SK-MEL-5 (cell line): ENCODE results near the gene LACC1. TPM values are rescaled to one million over a fixed set of nuclear protein-coding genes. Genes with fewer than 3 reads are reported as not detected.

Experiments
- DNase-seq: peaks from one replicate; pipeline ENCODE4 v3.0.0-alpha.2; 2016; ENCODE audit warnings: low read depth, low spot score
- in situ Hi-C: cut with HindIII; loops from 2 replicates; pipeline ENCODE4 v1.10.0; 2016; ENCODE audit warnings: low sequenced_read_pairs, high pct_unique_total_duplicates, low pct_unique_long_range_greater_than_20kb
- total RNA-seq: library from RNA; depleted of rRNA; stranded (reverse); fragments of >200 nt; shearing (Covaris generic); gene quantifications from 2 replicates; pipeline ENCODE4 v1.2.3, GENCODE V29; 2014; rRNA removed

Gene LACC1
- total RNA-seq, 1 experiment from 2014 or later, result 1.9 TPM

- DNase-seq, result no peak
- in situ Hi-C loops, result loop anchor here (25.0 kb wide), 1 partner anchor 541 kb away; no protein-coding TSS in a partner anchor
These were observed 41.4 kb downstream of the LACC1 start for GRCh38 chr13:43920965-43921674.

- in situ Hi-C loops, result loop anchor here (25.0 kb wide), 1 partner anchor 538 kb away; no protein-coding TSS in a partner anchor
- DNase-seq, result no peak
These were observed 45.0 kb downstream of the LACC1 start for GRCh38 chr13:43924549-43925245.

- in situ Hi-C loops, result no loop called here
These were observed 50.2 kb downstream of the LACC1 start for GRCh38 chr13:43929947-43930346.

GRCh38 chr13:43933378-43933777 lies 53.7 kb downstream of the LACC1 start:
- in situ Hi-C loops, result no loop called here
- no peak for DNase-seq

More at GRCh38 chr13:43929947-43930346, 50.2 kb downstream of the LACC1 start:
- no peak for DNase-seq

GRCh38 chr13:43934273-43934672 lies 54.6 kb downstream of the LACC1 start:
- DNase-seq, result no peak
- in situ Hi-C loops, result no loop called here

GRCh38 chr13:43935878-43936277 lies 56.2 kb downstream of the LACC1 start:
- in situ Hi-C loops, result no loop called here
- DNase-seq, result no peak

- in situ Hi-C loops, result no loop called here
These were observed 56.9 kb downstream of the LACC1 start for GRCh38 chr13:43936647-43937046.

GRCh38 chr13:43937839-43938238 lies 58.1 kb downstream of the LACC1 start:
- in situ Hi-C loops, result no loop called here
- DNase-seq, result no peak

More at GRCh38 chr13:43936647-43937046, 56.9 kb downstream of the LACC1 start:
- no peak for DNase-seq

GRCh38 chr13:43938449-43938848 lies 58.7 kb downstream of the LACC1 start:
- no peak for DNase-seq
- in situ Hi-C loops, result no loop called here

- in situ Hi-C loops, result no loop called here
- no peak for DNase-seq
These were observed 59.4 kb downstream of the LACC1 start for GRCh38 chr13:43939086-43939485.

GRCh38 chr13:43942286-43942685 lies 62.6 kb downstream of the LACC1 start:
- in situ Hi-C loops, result no loop called here
- no peak for DNase-seq

Other genes with a start within 250 kb of the LACC1 start
- 10.4 and 14.2 TPM in 2 replicates for gene ENOX1, start 92.9 kb upstream of the LACC1 start, total RNA-seq
- gene CCDC122, start 164 bp upstream of the LACC1 start, total RNA-seq, result 8.1 and 11.7 TPM in 2 replicates